Fibroblast of skin of left biceps (primary cell): Measurements from ENCODE around the gene SUCLG2.

Source experiments
- DNase-seq, 2 experiments: peaks; one replicate each; pipeline ENCODE4 v3.0.0-alpha.2; 2013; ENCODE audit warnings: low read depth in 2 of 2

SUCLG2 gene

DNA sequence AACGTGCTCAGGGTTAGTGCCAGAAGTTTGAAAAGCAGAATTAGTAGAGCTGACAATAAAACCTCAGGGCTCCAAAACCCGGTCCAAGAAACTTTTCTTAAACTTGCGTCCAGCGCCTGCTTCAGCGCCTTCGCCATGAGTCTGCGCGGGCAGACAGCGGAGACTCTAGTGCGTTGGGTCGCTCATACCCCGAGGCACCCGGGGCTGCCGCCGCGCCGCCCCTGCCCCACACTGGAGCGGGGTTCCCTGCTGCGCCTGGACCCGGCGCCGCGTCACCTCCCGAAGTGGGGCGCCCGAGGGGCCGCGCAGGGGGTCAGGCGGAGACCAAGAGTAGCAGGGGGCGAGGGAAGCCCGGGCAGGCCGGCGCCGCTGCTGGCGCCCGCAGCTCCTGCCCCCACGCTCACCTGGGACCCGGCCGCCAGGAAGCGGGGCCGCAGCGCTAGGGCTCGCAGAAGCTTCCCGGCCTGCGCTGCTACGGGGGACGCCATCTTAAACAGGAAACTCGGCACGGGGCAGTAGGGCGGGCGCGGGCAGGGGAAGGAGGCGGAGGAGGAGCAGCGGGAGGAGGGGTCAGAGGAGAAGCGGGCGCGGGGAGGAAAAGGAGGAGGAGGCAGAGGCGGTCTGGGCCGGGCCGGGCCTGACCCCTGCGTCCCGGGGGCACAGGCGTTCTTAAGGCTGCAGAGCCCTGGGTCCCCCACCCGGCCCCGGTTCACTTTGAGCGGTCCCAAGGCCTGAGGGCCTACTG lies at the start of gene SUCLG2:
Gene SUCLG2, minus strand, starts transcription at position 514 of the 745 bp plus-strand sequence. Its CDS starts 26 bp downstream, at position 488.
- peak; percentile 54 to 56 for DNase-seq

- DNase-seq = no peak
These were observed 46.2 kb upstream of the SUCLG2 start for GRCh38 chr3:67700596-67700995.

- DNase-seq = no peak
These were observed 45.5 kb upstream of the SUCLG2 start for GRCh38 chr3:67699882-67700281.

DNA sequence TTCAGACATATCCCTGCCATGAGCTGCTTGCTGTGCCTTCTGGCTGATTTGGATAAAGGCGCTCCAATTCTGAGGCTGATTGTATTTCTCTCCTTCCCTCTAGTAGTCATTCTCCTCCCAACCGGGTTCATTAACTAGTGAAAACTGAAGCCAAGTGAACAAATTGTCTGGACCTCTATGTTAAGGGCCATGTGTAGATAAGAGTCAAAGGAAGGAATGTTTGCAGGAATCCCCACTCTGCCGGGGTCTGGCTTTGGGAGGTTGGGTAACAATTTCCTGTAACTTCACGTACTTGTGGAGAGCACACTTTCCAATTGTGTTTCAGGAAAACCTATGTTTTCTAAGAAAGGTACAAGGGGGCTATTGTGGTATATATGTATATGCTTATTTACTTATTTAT lies 38.2 kb upstream of the SUCLG2 start:
- DNase-seq = no peak

- DNase-seq = no peak
These were observed 37.5 kb upstream of the SUCLG2 start for GRCh38 chr3:67691926-67692325.

DNA sequence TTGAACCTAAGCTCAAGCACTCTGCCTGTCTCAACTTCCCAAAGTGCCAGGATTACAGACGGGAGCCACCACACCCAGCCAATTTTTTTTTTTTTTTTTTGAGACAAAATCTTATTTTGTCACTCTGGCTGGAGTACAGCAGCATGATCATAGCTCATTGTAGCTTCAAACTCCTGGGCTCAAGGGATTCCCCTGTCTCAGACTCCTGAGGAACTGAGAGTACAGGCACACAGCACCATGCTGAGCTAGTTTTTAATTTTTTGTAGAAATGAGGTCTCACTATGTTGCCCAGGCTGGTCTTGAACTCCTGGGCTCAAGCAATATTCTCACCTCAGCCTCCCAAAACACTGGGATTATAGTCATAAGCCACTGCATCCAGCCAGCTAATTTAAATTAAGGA lies 36.8 kb upstream of the SUCLG2 start:
- no peak for DNase-seq

- no peak for DNase-seq
These were observed 35.4 kb upstream of the SUCLG2 start for GRCh38 chr3:67689806-67690205.

DNA sequence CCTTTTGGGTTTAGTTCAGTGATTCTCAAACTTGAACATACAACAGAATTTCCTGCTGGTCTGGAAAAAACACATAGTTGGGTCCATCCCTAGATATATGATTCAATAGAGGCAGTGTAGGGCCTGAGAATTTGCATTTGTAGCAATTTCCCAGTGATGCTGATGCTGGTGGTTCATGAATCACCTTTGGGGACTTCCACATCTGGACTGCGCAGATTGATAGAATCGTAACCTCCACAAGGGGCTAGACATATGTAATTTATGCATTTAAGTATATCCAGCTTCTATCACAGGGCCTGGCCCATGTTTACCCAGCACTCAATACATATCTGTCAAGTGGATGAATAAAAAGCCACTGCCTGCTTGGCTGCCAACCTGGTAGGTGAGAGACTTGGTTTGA lies 33.8 kb upstream of the SUCLG2 start:
- no peak for DNase-seq

DNA sequence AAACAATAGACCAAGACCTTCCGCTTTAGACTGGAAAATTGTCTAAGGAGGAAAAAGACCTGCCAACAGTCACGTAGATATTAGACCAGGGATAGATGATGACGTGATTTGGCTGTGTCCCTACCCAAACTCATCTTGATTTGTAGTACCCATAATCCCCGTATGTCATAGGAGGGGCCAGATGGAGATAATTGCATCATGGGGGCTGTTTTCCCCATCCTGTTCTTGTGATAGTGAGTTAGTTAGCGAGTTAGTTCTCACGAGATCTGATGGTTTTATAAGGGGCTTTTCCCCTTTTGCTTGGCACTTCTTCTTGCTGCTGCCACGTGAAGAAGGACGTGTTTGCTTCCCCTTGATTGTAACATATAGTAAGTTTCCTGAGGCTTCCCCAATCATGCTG lies 31.7 kb upstream of the SUCLG2 start:
- no peak for DNase-seq

- no peak for DNase-seq
These were observed 31.1 kb upstream of the SUCLG2 start for GRCh38 chr3:67685499-67685898.

DNA sequence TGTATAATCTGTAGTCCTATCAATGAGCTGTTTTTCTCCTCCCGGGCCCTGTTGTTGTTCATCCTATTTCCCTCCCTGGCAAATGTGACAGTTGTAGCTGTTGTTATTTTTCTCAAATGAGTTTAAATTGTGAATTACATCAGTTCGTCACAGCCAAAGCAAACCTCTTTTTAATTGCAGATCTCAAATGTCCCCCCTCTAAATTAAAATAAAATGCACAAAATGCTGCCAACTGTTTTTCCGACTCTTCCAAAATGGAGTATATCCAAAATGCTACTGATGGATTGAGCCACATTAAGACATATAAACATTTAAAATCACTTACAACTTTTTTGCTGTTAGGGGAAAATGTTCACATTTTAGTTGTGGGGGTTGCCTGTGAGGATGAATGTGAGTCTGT lies 29.8 kb upstream of the SUCLG2 start:
- DNase-seq = no peak

DNA sequence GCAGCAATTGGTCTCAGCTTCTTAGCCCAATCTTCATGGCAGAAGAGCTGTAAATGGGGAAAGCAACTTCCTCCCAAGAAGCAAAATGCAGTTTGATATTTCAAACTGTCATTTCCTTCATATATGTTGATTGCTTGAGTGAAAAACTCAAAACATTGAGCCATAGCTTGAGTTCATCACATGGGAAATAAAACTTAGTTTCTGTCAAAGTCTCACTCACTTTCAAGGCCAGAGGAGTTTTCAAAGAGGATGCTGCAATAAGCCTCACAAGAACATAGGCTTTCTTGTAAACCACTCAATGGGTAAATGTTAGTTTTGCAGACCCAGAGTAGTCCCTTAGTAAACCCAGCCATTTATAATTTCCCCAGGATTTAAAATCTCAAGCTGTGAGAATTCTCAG lies 29.1 kb upstream of the SUCLG2 start:
- DNase-seq = no peak

DNA sequence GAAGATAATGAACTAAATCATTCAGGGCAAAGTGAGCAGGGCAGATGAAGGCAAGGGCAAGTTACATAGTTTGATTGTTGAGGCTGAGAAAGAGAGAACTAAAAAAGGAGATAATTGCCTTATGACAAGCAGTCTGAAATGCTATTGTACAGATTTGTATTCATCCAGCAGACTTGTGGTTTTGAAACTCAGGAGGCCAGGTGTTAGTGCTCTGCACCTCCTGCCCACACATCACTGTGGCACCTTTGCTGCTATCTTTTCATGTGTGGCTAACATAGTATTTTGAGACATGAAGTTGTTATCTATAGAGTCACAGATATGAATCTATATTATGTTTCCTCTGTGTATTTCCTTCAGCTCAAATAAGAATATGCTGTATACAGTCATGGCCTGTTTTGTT lies 24.3 kb upstream of the SUCLG2 start:
- no peak for DNase-seq

DNA sequence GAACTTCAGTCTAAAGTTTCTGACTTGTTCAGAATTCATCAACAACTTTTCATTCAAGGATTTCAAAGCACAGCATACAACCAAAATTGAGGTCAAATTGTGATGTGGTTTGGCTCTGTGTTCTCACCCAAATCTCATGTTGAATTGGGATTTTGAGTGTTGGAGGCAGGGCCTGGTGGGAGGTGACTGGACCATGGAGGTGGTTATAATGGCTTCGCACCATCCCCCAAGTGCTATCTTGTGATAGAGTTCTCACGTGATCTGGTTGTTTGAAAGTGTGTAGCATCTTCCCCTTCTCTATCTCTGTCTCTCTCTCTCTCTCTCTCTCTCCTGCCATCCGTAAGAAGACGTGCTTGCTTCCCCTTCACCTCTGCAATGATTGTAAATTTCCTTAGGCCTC lies 19.6 kb upstream of the SUCLG2 start:
- no peak for DNase-seq

GRCh38 chr3:67662733-67663132 lies 8.3 kb upstream of the SUCLG2 start:
- DNase-seq = no peak

- no peak for DNase-seq
These were observed 6.7 kb upstream of the SUCLG2 start for GRCh38 chr3:67661089-67661488.

GRCh38 chr3:67657192-67657591 lies 2.8 kb upstream of the SUCLG2 start:
- no peak for DNase-seq

DNA sequence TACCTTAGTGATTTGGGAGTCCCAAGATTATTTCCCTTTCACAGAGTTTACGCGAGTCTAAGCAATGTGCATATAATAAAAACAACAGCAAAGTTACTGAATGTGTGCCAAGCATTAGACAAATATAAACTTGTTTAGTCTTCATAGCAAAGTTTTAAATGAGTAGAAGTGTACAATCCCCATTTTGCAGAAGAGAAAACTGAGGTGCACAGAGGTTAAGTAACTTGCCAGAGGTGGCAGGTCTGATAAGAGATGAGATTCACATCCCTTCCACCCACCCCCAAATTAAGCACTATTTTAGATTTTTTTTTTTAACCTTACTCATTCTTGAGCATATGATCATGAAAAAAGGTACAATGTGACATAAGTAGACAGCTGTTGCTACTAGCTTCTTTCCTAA lies 2.2 kb upstream of the SUCLG2 start:
- DNase-seq = no peak

DNA sequence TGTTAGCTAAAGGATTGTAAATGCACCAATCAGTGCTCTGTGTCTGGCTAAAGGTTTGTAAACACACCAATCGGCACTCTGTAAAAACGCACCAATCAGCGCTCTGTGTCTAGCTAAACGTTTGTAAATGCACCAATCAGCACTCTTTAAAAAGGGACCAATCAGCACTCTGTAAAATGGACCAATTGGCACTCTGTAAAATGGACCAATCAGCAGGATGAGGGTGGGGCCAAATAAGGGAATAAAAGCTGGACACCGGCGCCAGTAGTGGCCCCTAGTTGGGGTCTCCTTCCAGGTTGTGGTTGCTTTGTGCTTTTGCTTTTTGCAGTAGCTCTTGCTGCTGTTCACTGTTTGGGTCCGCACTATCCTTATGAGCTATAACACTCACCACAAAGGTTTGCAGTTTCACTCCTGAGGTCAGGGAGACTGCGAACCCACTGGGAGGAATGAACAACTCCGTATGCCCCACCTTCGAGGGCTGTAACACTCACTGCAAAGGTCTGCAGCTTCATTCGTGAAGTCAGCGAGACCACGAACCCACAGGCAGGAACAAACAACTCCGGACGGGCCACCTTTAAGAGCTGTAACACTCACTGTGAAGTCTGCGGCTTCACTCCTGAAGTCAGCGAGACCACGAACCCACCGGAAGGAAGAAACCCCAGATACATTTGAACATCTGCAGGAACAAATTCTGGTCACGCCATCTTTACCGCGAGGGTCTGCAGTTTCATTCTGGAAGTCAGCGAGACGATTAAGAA lies 1.1 kb upstream of the SUCLG2 start:
- no peak for DNase-seq

DNA sequence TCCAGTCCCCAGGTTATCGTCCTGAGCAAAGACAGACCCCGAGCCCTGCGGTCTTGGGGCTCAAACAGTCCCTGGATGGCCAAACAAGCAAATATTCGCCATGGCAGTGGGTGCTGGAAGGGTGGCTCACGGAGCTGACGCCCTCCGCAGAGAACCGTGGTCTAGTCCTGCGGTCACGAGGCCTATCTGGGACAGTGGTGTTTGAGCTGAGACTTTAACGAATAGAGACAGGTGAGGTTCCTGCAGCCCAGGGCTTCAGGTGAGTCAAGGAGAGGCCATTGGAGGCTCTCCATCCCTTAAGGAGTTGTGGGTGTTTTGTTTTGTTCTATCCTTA lies 399 bp upstream of the SUCLG2 start:
- no peak for DNase-seq

- no peak for DNase-seq
These were observed 850 bp downstream of the SUCLG2 start for GRCh38 chr3:67653425-67654098.

- DNase-seq = no peak
These were observed 4.3 kb downstream of the SUCLG2 start for GRCh38 chr3:67650084-67650483.

- no peak for DNase-seq
These were observed 4.7 kb downstream of the SUCLG2 start for GRCh38 chr3:67649681-67650080.
